Endothelial cell of umbilical vein (primary cell): ENCODE results near the gene ZNRD2. TPM values are rescaled to one million over a fixed set of nuclear protein-coding genes. Genes with fewer than 3 reads are reported as not detected.

ENCODE experiments used
- BruUV-seq: library from RNA; stranded (reverse); fragments of 400-500 nt; replicated peaks from 2 replicates; lab custom pipeline; 2021; lab: Mats Ljungman, UMichigan
- CTCF ChIA-PET: fragments of 300-600, 350-600 bp; sonication (Branson Sonifier 250); formaldehyde crosslinking; loops from one replicate; lab custom pipeline; 2021; ENCODE audit warnings: antibody characterized with exemption, inconsistent platforms; lab: Charles Lee
- POLR2A ChIA-PET: fragments of 300-600, 350-600 bp; sonication (Branson Sonifier 250); formaldehyde crosslinking; loops from one replicate; lab custom pipeline; 2021; ENCODE audit warnings: antibody characterized with exemption, inconsistent platforms; lab: Charles Lee
- DNase-seq: peaks from one replicate; pipeline ENCODE4 v3.0.0-alpha.2; 2011; ENCODE audit warnings: low read depth, low spot score
- FAIRE-seq: peaks from 2 replicates; lab custom pipeline; 2011; peaks lifted over from hg19 to GRCh38; lab: Jason Lieb, UNC
- H2AFZ ChIP-seq: 2 replicates; pipeline ENCODE4 v1.6.0; 2012; ENCODE audit warnings: low read depth, low read length, control low read depth, inconsistent platforms
- H3K27ac ChIP-seq: 2 replicates; pipeline ENCODE4 v1.5.1; 2011; ENCODE audit warnings: low read depth, mild to moderate bottlenecking, control low read depth, low read length, moderate library complexity; ENCODE audit not compliant: insufficient read depth
- H3K27me3 ChIP-seq, 2 experiments: 2 replicates each; pipeline versions ENCODE4 v1.6.0 to v1.6.1; 2011; ENCODE audit warnings: low read length in 2 of 2, mixed read lengths in 1 of 2; ENCODE audit not compliant: control insufficient read depth in 2 of 2, insufficient read depth in 2 of 2
- H3K36me3 ChIP-seq, 2 experiments: 2 replicates in 1 of 2; 3 replicates in 1 of 2; pipeline ENCODE4 v1.5.1; 2011; ENCODE audit warnings: low read length in 2 of 2, mild to moderate bottlenecking in 1 of 2, moderate library complexity in 1 of 2; ENCODE audit not compliant: control insufficient read depth in 2 of 2, insufficient read depth in 2 of 2; ENCODE audit errors: extremely low read depth in 1 of 2
- H3K4me1 ChIP-seq: 3 replicates; pipeline ENCODE4 v1.5.1; 2011; ENCODE audit warnings: mild to moderate bottlenecking, low read length; ENCODE audit not compliant: control insufficient read depth, insufficient read depth; ENCODE audit errors: extremely low read depth
- H3K4me2 ChIP-seq: 2 replicates; pipeline ENCODE4 v1.6.1; 2011; ENCODE audit warnings: low read length, control low read depth, mixed read lengths; ENCODE audit not compliant: insufficient read depth
- H3K4me3 ChIP-seq, 3 experiments: fragments of 200-600 bp in 1 of 3; sonication (generic), shearing (Covaris generic) in 1 of 3; replicated peaks in 1 of 3; 2 replicates each; pipeline ENCODE4 v1.5.1; 2011 to 2016; ENCODE audit warnings: control low read depth in 3 of 3, low read length in 3 of 3, mild to moderate bottlenecking in 2 of 3, inconsistent platforms in 1 of 3, low read depth in 1 of 3, moderate library complexity in 1 of 3; ENCODE audit not compliant: insufficient read depth in 1 of 3
- H3K79me2 ChIP-seq: 2 replicates; pipeline ENCODE4 v1.6.0; 2012; ENCODE audit warnings: low read length, inconsistent platforms; ENCODE audit not compliant: control insufficient read depth, insufficient read depth
- H3K9ac ChIP-seq: replicated peaks from 2 replicates; pipeline ENCODE3; 2011; ENCODE audit warnings: low read length, control low read depth; ENCODE audit not compliant: insufficient read depth; ENCODE audit errors: extremely low read depth
- H3K9me1 ChIP-seq: replicated peaks from 3 replicates; pipeline ENCODE4 v1.6.0; 2011; ENCODE audit warnings: mild to moderate bottlenecking, low read length; ENCODE audit not compliant: control insufficient read depth, insufficient read depth; ENCODE audit errors: extremely low read depth
- H3K9me3 ChIP-seq: replicated peaks from 2 replicates; pipeline ENCODE4 v1.5.1; 2012; ENCODE audit warnings: low read length, inconsistent platforms; ENCODE audit not compliant: control insufficient read depth, insufficient read depth
- H4K20me1 ChIP-seq: replicated peaks from 2 replicates; pipeline ENCODE3; 2011; ENCODE audit warnings: mild to moderate bottlenecking, low read length; ENCODE audit not compliant: control insufficient read depth, insufficient read depth; ENCODE audit errors: extremely low read depth
- EZH2 ChIP-seq: IDR thresholded peaks from 2 replicates; pipeline ENCODE4 v1.6.1; 2012; ENCODE audit warnings: borderline replicate concordance, low read depth, mild to moderate bottlenecking, moderate library complexity, low read length, inconsistent platforms; ENCODE audit not compliant: severe bottlenecking
- FOS ChIP-seq: IDR thresholded peaks from 2 replicates; pipeline ENCODE4 v1.6.1; 2011; ENCODE audit warnings: mild to moderate bottlenecking, low read length, moderate library complexity, borderline replicate concordance; ENCODE audit not compliant: insufficient read depth
- GATA2 ChIP-seq: IDR thresholded peaks from 2 replicates; pipeline ENCODE4 v1.7.0; 2011; ENCODE audit warnings: low read depth, mild to moderate bottlenecking, moderate library complexity, mixed read lengths, low read length; ENCODE audit not compliant: insufficient read length, insufficient read depth
- JUN ChIP-seq: IDR thresholded peaks from 2 replicates; pipeline ENCODE4 v1.6.1; 2011; ENCODE audit warnings: borderline replicate concordance, low read depth; ENCODE audit not compliant: insufficient read length, insufficient read depth
- MYC ChIP-seq: IDR thresholded peaks from one replicate; pipeline ENCODE4 v1.6.1; 2011; ENCODE audit warnings: mild to moderate bottlenecking, low read depth, low read length
- POLR2A ChIP-seq: IDR thresholded peaks from 2 replicates; pipeline ENCODE4 v1.6.1; 2012; ENCODE audit warnings: low read depth, mild to moderate bottlenecking, control low read depth, low read length
- POLR2AphosphoS5 ChIP-seq: IDR thresholded peaks from 2 replicates; pipeline ENCODE4 v1.6.1; 2012; ENCODE audit warnings: low read depth, mild to moderate bottlenecking, control low read depth, low read length, moderate library complexity; ENCODE audit not compliant: insufficient read depth
- dilution Hi-C: fragments of 300-500 bp; cut with MboI; formaldehyde crosslinking; loops from one replicate; pipeline ENCODE4 v1.15.0; 2019; ENCODE audit warnings: low sequenced_read_pairs; ENCODE audit not compliant: extremely low pct_ligation_motif_present
- intact Hi-C: fragments of 100-400 bp; cut with micrococcal nuclease; formaldehyde crosslinking; loops from one replicate; pipeline ENCODE4 v1.10.0; 2022
- polyA plus RNA-seq, 4 experiments: library from polyadenylated mRNA; depleted of rRNA in 3 of 4; stranded (reverse) in 3 of 4; unstranded in 1 of 4; fragments of >200 nt; gene quantifications; 2 replicates each; pipeline versions ENCODE4 v1.2.1 to v1.2.3, GENCODE V29; 2011 to 2012; ENCODE audit warnings: missing spikeins in 1 of 4
- total RNA-seq: library from RNA; stranded (reverse); gene quantifications from 2 replicates; pipeline ENCODE4 v1.2.3, GENCODE V29; 2021
- TF ChIP-seq, protein P1 (sequence below): IDR thresholded peaks from 2 replicates; pipeline ENCODE4 v1.6.1; 2011; ENCODE audit not compliant: insufficient read depth, insufficient read length
- TF ChIP-seq, protein P2 (sequence below), 2 donors: IDR thresholded peaks; 1 replicate in 1 of 2; 2 replicates in 1 of 2; pipeline ENCODE4 v1.5.1; 2011; ENCODE audit warnings: low read length in 2 of 2, mild to moderate bottlenecking in 2 of 2, moderate library complexity in 2 of 2, control low read depth in 1 of 2, inconsistent platforms in 1 of 2, low read depth in 1 of 2; ENCODE audit not compliant: insufficient read depth in 1 of 2; ENCODE audit errors: extremely low read depth in 1 of 2

The ZNRD2 gene
- total and polyA plus RNA-seq, 2 donors (not counting 3 experiments of a cell fraction or from before 2014, with no cell fraction given), result 40.8 to 96.7 TPM

DNA sequence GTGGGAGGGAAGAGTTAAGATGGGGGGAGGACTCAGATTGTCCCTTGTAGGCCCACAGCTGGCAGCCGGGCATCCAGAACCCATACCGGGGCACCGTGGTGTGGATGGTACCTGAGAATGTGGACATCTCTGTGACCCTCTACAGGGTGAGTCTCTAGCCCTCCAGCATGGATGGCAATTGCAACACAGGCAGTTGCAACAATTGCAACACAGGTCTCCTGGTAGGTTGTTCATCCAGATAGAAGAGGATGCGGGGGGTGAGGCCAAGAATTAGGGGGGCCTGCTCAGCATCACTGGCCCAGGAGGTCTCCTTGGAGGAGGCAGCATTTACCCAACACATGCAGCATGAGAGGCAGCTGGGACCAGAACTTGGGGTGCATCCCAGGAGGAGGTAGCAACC, 9.0 kb downstream of the ZNRD2 start:
- BruUV-seq, result no TSS peak
- no peak overlapping the region for H2AFZ ChIP-seq
- DNase-seq (no peak), FAIRE-seq (no peak)
- no peak overlapping the region for H3K27ac ChIP-seq
- intact Hi-C loops, result no loop called here
- no peak overlapping the region for H3K9ac ChIP-seq
- H3K4me1 ChIP-seq, result peaks cover 25% of the 10 kb centered on the region
- H3K4me3 ChIP-seq, result no peak overlapping the region
- dilution Hi-C loops, result no loop called here
- no peak overlapping the region for H3K4me2 ChIP-seq
- no peaks in the 10 kb centered on the region for H3K36me3 ChIP-seq
- no peaks in the 10 kb centered on the region for H3K79me2 ChIP-seq
- H4K20me1 ChIP-seq, result no peaks in the 10 kb centered on the region
- no peaks in the 10 kb centered on the region for H3K9me1 ChIP-seq
- ChIA-PET POLR2A (no interaction called here), CTCF (interaction anchor here (9.7 kb wide), 1 partner anchor 11 kb away, joined by 167 read pairs; no protein-coding TSS in a partner anchor)
- no peaks in the 10 kb centered on the region for H3K27me3 ChIP-seq
- no peaks in the 10 kb centered on the region for H3K9me3 ChIP-seq
- no peak for TF ChIP-seq POLR2AphosphoS5
- TF ChIP-seq EZH2, result no peak
- TF ChIP-seq, protein P1, sequence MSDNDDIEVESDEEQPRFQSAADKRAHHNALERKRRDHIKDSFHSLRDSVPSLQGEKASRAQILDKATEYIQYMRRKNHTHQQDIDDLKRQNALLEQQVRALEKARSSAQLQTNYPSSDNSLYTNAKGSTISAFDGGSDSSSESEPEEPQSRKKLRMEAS, result no peak
- TF ChIP-seq POLR2A, result no peak
- no peak for TF ChIP-seq GATA2
- no peak for TF ChIP-seq JUN
- TF ChIP-seq, protein P2, sequence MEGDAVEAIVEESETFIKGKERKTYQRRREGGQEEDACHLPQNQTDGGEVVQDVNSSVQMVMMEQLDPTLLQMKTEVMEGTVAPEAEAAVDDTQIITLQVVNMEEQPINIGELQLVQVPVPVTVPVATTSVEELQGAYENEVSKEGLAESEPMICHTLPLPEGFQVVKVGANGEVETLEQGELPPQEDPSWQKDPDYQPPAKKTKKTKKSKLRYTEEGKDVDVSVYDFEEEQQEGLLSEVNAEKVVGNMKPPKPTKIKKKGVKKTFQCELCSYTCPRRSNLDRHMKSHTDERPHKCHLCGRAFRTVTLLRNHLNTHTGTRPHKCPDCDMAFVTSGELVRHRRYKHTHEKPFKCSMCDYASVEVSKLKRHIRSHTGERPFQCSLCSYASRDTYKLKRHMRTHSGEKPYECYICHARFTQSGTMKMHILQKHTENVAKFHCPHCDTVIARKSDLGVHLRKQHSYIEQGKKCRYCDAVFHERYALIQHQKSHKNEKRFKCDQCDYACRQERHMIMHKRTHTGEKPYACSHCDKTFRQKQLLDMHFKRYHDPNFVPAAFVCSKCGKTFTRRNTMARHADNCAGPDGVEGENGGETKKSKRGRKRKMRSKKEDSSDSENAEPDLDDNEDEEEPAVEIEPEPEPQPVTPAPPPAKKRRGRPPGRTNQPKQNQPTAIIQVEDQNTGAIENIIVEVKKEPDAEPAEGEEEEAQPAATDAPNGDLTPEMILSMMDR (IDR thresholded peaks at IDR 0.05; ENCODE audit: extremely low read depth in 1 of 2, insufficient read depth in 1 of 2, low read depth in 1 of 2, low read length in 2 of 2), result no peak
- no peak for TF ChIP-seq MYC
- no peak for TF ChIP-seq FOS
